GM19099 (cell line): ENCODE measurements around the gene BAIAP2.

Source experiments
- POLR2A ChIP-seq: IDR thresholded peaks from 3 replicates; pipeline ENCODE4 v1.6.1; 2011; ENCODE audit warnings: low read depth; ENCODE audit not compliant: insufficient read length; ENCODE audit errors: extremely low read depth

Gene BAIAP2

DNA sequence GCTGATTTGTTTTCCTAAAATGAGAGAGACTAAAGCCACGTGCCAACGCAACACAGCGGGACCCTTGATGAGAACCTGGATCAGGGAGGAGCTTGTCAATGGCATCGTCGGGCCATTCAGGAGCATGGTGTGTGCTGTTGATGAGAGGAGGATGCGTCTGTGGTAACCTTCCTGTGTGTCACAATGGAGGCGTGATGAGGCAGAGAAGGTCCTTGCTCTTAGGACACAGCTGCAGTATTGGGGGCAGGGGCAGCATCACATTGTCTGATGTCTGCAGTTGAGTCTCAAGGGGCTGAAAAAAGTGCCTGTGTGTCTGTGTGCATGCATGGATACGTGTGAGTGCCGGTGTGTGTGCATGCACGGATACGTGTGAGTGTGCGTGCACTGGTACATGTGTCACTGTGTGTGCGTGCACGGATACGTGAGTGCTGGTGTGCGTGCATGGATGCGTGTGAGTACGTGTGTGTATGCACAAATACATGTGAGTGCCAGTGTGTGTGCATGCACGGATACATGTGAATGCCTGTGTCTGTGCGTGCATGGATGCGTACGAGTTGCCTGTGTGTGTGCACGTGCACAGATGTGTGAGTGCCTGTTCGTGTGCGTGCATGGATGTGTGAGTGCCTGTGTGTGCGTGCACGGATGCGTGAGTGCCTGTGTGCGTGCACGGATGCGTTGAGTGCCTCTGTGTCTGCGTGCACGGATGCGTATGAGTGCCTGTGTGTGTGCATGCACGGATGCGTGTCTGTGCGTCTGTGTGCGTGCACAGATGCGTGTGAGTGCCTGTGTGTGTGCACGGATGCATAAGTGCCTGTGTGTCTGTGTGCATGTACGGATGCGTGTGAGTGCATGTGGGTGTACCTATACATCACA lies 39.3 kb downstream of the BAIAP2 start:
- no peak for TF ChIP-seq POLR2A

DNA sequence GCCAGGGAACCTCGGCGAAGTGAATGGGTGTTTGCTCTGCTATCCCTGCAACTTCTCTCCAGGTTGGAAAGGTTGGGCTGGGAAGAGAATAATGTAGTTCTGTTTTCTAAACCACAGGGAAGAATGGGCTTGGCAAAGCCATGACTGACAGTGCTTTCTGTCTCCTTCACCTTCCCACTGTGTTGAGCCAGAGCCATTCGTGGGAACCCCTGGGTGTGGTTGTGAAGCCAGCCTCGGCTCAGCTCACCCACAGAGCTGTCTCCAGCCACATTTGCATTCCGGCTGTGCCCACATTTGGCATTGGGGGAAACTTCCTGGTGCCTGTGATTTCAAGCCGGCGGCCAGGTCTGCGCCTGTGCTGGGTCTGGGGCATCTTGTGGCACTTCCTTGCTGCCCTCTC lies 39.9 kb downstream of the BAIAP2 start:
- no peak for TF ChIP-seq POLR2A

DNA sequence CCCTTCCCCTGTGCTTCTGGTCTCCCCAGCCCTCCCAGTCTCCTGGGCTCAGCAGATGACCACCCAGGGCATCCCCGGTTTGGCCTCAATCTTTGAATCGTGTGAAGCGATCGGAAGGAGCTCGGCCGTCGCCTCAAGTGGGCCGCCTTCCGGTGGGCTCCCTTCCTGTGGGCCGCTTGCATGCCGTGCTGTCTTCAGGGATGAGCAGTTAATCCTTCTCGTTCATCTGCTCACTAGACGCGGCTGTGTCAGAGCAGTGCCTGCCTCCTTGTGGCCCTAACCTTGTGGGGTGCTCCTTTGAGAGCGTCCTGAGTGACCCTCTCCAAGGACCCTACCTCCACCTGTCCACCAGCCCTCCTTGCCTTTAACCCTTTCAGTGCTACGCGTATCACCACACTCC lies 40.4 kb downstream of the BAIAP2 start:
- TF ChIP-seq POLR2A: no peak

DNA sequence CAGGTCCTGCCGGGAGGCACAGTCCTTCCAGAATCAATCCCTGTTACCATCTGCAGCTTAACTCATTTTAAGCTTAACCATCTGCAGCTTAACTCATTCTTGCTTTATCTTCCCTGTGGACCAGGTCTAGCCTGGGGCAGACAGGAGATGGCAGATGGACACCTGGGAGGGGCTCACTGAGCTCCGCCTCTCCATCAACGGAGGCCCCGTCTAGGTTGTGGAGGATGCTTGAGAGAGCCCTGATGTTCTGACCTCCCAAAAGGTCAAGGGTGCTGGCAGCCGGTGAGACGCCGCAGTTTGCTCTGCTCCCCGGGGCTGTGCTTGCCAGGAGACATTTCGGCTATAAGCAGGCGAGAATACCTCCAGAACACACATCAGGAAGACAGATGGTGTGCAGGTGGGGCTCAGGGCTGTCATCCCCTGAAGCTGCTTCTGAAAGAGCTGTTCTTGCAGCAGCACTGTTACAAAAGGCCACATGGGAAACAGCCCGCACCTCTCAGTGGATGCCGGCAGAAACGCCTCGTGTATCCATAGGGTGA lies 41.3 kb downstream of the BAIAP2 start:
- TF ChIP-seq POLR2A: no peak

DNA sequence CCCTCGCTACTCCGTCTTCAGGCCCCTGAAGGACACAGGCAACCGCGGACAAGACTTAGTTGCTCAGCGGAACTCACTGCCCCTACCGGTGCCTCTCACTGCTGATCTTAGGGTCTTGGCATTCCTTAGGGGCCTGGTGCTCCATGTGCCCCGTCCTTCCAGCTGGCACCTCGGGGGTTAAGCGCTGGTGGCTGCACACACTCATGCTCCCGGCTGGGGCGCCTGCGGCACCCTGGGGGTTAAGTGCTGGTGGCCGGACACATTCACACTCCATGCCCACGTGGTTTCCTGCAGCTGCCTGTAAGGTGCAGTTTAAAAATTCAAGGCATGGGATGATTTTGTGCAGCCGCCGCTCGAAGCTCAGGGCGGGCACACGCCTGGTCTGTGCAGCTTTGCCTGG lies 45.1 kb downstream of the BAIAP2 start:
- TF ChIP-seq POLR2A: no peak

DNA sequence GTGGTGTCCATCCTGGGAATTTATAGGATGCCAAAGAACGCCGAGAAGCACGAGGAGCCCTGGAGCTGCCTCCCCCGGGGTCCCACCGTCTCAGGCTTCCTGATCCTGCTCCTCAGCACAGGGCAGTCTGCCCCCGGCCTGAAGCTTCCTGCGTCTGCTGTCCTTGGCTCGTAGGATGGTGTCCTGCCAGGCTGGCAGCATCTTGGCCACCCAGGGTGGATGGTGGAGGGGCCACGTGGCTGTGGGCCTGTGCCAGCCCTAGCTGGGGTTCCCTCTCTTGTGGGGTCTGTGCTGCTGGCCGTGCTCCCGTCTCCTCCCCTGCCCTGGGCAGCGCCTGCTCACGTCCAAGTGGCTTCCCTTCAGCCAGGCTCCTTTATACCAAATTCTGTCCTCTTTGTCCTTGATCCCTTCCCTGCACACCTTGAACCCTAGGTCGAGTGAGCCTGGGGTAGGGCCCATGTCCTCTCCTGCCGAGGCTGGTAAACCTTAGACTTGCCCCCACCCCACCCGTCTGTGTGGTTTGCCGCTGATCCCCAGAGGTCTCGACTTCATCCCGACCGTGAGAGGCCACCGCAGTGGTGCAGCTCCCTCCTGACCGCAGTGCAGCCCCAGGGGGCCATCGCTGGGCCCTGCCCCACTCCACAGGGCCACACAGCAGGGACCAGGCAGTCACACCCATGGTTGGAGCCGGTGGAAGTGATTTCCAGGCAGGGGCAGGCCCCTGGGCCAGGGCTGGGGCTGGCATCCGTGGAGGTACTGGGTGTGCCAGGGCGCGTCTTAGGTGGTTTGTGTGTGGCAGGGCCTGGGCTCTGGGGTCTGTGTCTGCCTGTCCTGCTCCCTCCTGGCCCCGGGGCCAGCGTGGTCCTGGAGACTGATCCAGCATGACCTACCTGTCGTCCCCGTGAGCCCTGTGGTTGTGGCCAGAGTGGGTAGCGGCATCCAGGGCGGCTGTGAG lies 46.5 kb downstream of the BAIAP2 start:
- no peak for TF ChIP-seq POLR2A

DNA sequence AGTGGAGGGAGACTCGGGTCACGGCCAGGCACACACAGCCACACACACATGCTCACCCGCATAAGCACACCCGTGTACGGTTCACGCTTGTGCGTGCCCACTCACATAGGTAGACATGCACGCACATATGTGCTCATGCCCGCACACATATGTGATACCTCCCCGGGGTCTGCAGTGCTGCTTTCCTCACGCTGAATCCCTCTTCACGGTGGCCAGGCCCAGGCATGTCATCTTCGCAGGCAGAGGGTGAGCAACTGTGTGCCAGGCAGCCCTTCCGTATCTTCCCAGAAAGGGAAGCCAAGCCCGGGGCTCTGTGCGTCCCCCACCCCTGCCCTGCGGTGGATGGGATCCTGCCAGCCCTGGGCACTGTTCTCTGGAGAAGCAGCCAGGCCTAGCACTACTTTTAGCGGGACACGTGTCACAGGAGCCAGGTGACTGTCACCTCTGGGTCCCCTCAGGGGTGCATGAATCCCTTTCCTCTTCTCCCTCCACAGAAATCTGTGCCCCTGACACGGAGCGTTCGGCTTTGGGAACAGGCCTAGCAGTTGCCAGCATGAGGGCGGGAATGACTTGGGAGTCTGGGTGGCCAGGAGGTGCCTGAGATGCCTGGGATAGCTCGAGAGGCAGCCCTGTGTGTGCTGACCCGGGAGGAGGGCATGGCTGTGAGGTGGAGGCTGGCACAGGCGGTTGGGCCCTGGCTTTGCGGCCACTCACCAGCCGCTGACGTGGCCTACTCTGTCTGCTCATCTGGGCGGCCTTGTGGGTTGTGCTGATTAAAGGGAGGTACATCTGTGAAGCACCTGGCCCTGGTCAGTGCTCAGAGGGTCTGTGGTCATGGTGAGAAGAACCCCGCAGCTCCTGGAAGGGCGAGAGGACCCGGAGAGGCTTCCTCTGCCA lies 47.5 kb downstream of the BAIAP2 start:
- no peak for TF ChIP-seq POLR2A

DNA sequence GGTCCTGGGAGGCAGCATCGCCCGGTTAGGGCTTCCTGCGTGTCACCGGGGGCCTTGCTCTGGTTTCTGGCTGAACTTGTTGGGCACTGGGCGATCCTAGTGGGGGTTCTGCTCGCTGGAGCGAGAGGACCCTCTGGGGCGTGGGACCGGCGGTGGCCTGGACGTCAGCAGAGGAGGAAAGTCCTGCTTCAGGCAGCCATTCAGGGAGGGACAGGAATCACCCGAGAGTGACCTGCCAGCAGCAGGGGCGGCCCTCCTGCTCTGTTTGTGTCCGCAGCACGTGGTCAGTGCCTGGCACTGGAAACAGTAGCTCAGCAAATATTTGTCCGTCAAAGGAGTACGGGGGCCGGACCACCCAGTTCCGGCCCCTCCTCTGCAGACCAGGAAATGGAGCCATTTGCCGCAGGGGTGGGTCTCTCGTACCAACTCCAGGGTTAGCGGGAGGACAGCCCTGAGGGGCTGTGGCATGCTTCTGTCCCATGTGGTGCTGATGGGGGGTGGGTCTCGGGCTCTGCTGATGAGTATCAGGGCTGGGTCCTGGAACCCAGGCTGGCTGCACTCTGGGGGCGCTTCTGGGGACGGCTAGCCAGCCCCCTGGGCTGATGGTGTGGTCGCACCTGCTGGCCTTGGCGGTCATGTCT lies 48.3 kb downstream of the BAIAP2 start:
- TF ChIP-seq POLR2A: no peak

DNA sequence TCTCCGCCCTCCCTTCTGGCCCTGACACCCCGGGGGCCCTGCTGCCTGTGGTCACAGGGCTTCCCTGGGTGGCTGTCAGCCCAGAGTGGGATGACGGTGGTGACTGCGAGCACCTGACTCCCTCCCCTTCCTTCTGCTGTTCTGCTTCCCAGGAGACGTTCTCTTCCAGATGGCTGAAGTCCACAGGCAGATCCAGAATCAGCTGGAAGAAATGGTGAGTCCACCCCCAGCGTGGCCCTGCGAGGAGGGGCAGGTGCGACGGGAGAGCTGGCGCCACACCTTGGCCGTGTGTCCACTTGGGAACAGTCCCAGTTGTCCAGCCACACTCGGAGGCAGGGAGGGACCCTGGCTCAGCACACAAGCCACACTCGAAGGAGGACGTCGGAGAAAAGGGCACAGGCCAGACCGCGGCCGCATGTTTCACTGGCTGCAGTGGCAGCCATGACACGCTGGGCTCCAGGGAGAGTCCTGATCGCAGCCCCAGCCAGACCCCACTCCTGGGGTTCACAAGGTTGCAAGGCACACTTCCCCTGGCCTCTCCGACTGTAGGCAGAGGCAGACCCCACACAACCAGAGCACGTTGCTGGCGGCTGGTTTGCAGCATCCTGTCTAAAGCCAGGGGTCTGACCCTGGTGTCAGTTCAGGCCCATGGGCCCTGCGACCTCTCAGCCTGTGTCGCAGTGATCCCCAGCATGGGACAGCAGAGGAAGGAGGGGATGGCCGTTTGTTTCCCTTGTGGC lies 49.9 kb downstream of the BAIAP2 start:
- TF ChIP-seq POLR2A: no peak

DNA sequence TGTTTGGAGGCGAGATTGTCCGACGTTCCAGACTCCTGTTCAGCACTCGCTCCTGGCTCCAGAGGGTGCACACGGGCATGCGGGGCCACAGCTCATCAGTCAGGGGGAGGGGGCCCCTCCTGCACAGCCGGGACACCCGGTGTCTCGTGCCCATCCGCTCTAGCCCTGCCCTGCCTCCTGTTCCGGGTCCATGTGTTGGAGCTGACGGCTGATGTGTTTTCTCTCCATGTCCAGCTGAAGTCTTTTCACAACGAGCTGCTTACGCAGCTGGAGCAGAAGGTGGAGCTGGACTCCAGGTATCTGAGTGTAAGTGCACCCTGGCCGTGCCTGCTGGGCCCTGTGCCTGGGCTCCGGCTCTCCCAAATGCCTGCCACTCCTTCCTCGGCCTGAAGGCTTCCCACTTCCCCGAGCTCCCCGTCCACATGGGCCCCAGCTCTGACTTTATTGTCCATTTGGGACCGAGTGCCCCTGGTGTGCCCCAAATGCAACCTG lies 50.5 kb downstream of the BAIAP2 start:
- TF ChIP-seq POLR2A: no peak

DNA sequence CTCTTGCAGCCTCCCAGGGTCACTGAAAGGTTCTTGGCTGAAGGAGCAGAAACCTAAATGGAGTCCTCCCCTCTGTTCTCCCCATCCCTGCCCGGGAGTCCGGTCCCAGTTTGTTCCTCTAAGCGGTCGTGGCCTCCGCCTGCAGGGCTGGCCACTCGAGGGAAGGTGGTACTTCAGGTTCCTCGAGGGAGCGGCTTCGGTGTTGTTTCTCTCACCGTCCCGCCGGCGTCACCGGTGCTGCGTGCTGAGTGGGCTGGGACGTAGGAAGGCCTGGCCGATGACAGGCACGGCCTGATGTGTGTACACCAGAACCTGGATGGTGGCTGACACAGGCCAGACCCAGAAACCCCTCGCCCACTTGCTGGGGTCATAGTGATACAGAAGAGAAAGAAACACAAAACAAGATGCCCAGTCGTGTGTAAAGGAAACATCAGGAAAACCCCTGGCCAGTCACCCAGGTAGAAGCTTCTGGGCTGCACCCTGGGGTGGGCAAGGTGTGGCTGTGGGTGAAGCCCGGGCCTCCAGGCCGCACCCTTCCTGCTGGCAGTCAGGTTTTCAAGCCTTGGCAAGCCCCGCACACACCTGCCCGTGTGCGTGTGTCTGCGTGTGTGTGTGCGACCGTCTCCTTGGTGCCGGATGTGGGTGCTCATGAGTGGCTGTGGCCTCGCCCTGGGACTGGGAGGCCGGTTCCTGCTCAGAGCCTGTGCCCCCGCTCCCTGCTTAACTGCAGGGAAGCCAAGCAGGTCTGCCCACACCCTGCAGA lies 52.0 kb downstream of the BAIAP2 start:
- no peak for TF ChIP-seq POLR2A

DNA sequence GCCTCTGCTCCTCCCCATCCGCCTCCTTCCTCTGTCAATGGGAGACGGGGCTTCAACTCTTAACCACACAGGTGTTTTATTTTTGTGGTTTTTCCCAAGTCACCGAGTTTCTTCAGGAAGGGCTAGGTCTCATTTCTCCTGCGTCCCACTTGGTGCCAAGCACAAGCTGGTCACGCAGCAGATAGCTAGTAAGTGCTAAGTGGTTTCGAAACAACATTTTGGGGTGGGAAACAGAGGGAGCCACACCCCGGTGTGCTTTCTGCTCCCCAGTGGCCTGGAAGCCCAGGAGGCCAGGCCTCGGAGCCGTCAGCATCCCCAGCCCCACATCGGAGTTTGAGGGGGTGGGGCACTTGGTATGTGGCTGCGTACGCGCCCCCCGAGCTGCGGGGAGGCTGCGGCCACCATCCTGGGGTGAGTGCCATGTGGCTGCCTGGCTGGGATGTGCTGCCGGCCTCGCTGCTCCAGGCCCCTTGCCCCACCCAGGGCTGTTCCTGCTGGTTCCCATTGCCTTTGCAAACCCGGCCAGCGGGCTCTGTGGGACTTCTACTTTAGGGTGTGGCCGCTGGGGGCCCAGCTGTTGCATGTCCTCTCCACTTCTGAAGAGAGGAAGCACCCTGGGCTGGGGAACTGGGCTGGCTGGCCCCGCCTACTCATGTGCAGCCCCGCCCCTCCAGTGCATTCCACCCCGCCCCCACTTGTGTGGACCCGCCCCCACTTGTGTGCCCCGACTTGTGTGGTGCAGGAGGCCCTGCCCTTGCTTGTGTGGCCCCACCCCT lies 55.6 kb downstream of the BAIAP2 start:
- no peak for TF ChIP-seq POLR2A
